ENCODE results near the gene PRM2.

- TF ChIP-seq CTCF (IDR thresholded peaks at IDR 0.05; ENCODE audit: control extremely low read depth in 1 of 3, insufficient read depth in 1 of 3, low read depth in 1 of 3, low read length in 3 of 3) (peak; percentile 80 to 91 (median 90)), RAD21 (IDR thresholded peaks at IDR 0.05 in 1 of 2, conservative IDR thresholded peaks at IDR 0.05 in 1 of 2; ENCODE audit: low read depth in 2 of 2, low read length in 2 of 2) (peak; percentile 77 to 82), EGR1 (IDR thresholded peaks at IDR 0.05; ENCODE audit: borderline replicate concordance, low read depth, low read length) (no peak), EZH2 (IDR thresholded peaks at IDR 0.05; ENCODE audit: low read depth, low read length, severe bottlenecking) (no peak), NANOG (IDR thresholded peaks at IDR 0.05; ENCODE audit: insufficient read depth, low read depth, low read length, poor library complexity, severe bottlenecking) (no peak), CREB1 (IDR thresholded peaks at IDR 0.05) (no peak), EP300 (IDR thresholded peaks at IDR 0.05; ENCODE audit: borderline replicate concordance in 1 of 2, low read depth in 2 of 2, low read length in 2 of 2) (no peak), JUND (IDR thresholded peaks at IDR 0.05; ENCODE audit: low read length) (no peak), ATF2 (IDR thresholded peaks at IDR 0.05; ENCODE audit: low read length) (no peak), SIN3A (conservative IDR thresholded peaks at IDR 0.05 in 1 of 2, IDR thresholded peaks at IDR 0.05 in 1 of 2; ENCODE audit: low read depth in 1 of 2, low read length in 2 of 2) (peak; percentile 43 to 57; a peak in 1 of 4 replicates)
- TF ChIP-seq, protein P1, sequence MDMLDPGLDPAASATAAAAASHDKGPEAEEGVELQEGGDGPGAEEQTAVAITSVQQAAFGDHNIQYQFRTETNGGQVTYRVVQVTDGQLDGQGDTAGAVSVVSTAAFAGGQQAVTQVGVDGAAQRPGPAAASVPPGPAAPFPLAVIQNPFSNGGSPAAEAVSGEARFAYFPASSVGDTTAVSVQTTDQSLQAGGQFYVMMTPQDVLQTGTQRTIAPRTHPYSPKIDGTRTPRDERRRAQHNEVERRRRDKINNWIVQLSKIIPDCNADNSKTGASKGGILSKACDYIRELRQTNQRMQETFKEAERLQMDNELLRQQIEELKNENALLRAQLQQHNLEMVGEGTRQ (IDR thresholded peaks at IDR 0.05; ENCODE audit: low read length), result no peak
- TF ChIP-seq, protein P2, sequence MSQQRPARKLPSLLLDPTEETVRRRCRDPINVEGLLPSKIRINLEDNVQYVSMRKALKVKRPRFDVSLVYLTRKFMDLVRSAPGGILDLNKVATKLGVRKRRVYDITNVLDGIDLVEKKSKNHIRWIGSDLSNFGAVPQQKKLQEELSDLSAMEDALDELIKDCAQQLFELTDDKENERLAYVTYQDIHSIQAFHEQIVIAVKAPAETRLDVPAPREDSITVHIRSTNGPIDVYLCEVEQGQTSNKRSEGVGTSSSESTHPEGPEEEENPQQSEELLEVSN (IDR thresholded peaks at IDR 0.05), result peak; percentile 87
These were observed 18.9 kb downstream of the PRM2 start for GRCh38 chr16:11257131-11257938.

All from H1 (cell line).